A549 (cell line): Measurements from ENCODE around the gene MANSC1. TPM values are rescaled to one million over a fixed set of nuclear protein-coding genes. Genes with fewer than 3 reads are reported as not detected.

Experiments used
- ATAC-seq, 2 experiments: fragments of 200-7000 bp in 1 of 2; fragments of >200 bp in 1 of 2; cut with Nextera tagmentation in 1 of 2; cut with Tn5 transposase in 1 of 2; 3 replicates each; pipeline versions ENCODE4 v1.8.0 to v1.9.1; 2018 to 2020; ENCODE audit warnings: mild to moderate bottlenecking in 1 of 2, moderate library complexity in 1 of 2
- CTCF ChIA-PET: fragments of 300-600 bp; sonication (Branson Sonifier 250); formaldehyde crosslinking; extraction: SDS; loops from one replicate; lab custom pipeline; 2021; ENCODE audit warnings: antibody characterized with exemption, inconsistent platforms; lab: Yijun Ruan, JAX
- POLR2A ChIA-PET: fragments of 350-600 bp; formaldehyde crosslinking; extraction: SDS; loops from one replicate; lab custom pipeline; 2021; ENCODE audit warnings: antibody characterized with exemption, inconsistent platforms; lab: Yijun Ruan, JAX
- DNase-seq, 2 experiments: peaks; one replicate each; pipeline versions ENCODE4 v3.0.0 to v3.0.0-alpha.2; 2011 to 2016; ENCODE audit warnings: low read depth in 1 of 2, low spot score in 1 of 2
- FAIRE-seq: peaks from 2 replicates; lab custom pipeline; 2011; peaks lifted over from hg19 to GRCh38; lab: Jason Lieb, UNC
- H3K27ac ChIP-seq, 2 experiments: fragments of >200 bp; sonication (Bioruptor Twin); formaldehyde crosslinking; 3 replicates each; pipeline ENCODE4 v1.5.1; 2016 to 2017
- H3K4me1 ChIP-seq: fragments of >200 bp; sonication (Bioruptor Twin); formaldehyde crosslinking; 3 replicates; pipeline ENCODE4 v1.6.1; 2016
- H3K4me2 ChIP-seq: fragments of >200 bp; sonication (Bioruptor Twin); formaldehyde crosslinking; 3 replicates; pipeline ENCODE4 v1.6.1; 2016
- H3K4me3 ChIP-seq: fragments of >200 bp; sonication (Bioruptor Twin); formaldehyde crosslinking; 3 replicates; pipeline ENCODE4 v1.5.1; 2016
- H3K9me3 ChIP-seq: fragments of >200 bp; sonication (Bioruptor Twin); formaldehyde crosslinking; 3 replicates; pipeline ENCODE4 v1.6.1; 2016
- EP300 ChIP-seq, 2 experiments: fragments of >200 bp; sonication (Bioruptor Twin); formaldehyde crosslinking; IDR thresholded peaks; 2 replicates in 1 of 2; 3 replicates in 1 of 2; pipeline ENCODE4 v1.6.1; 2016 to 2017
- FOSL2 ChIP-seq, 2 experiments: fragments of 450-650 bp in 1 of 2; fragments of >200 bp in 1 of 2; sonication (Bioruptor Twin) in 1 of 2; formaldehyde crosslinking; IDR thresholded peaks; 2 replicates each; pipeline versions ENCODE4 v1.5.0 to v1.6.1; 2016 to 2020; ENCODE audit warnings: mild to moderate bottlenecking in 1 of 2, moderate library complexity in 1 of 2
- GATA3 ChIP-seq: IDR thresholded peaks from 2 replicates; pipeline ENCODE4 v1.6.1; 2012; ENCODE audit warnings: borderline replicate concordance
- HOXA7 ChIP-seq: fragments of 250-450 bp; sonication (Bioruptor Pico); IDR thresholded peaks from 2 replicates; pipeline ENCODE4 v1.5.0; 2020; ENCODE audit warnings: mild to moderate bottlenecking, moderate library complexity
- HOXB13 ChIP-seq: fragments of 250-450 bp; sonication (Bioruptor Pico); IDR thresholded peaks from 2 replicates; pipeline ENCODE4 v1.5.0; 2020; ENCODE audit warnings: low read depth, mild to moderate bottlenecking, moderate library complexity
- KDM5A ChIP-seq: fragments of 200-600 bp; sonication (generic); IDR thresholded peaks from 2 replicates; pipeline ENCODE4 v1.6.1; 2016; ENCODE audit warnings: antibody characterized with exemption, mild to moderate bottlenecking
- MAFK ChIP-seq: fragments of 450-650 bp; IDR thresholded peaks from 2 replicates; pipeline ENCODE4 v1.6.1; 2014; ENCODE audit not compliant: partially characterized antibody
- NFE2L2 ChIP-seq: fragments of 150-350 bp; conservative IDR thresholded peaks from 2 replicates; pipeline ENCODE4 v1.6.1; 2014; ENCODE audit warnings: low read length
- RAD21 ChIP-seq, 2 experiments: fragments of >200 bp in 1 of 2; sonication (Bioruptor Twin) in 1 of 2; formaldehyde crosslinking in 1 of 2; IDR thresholded peaks in 1 of 2; conservative IDR thresholded peaks in 1 of 2; 2 replicates in 1 of 2; 3 replicates in 1 of 2; pipeline ENCODE4 v1.6.1; 2012 to 2018; ENCODE audit warnings: inconsistent platforms in 1 of 2
- RCOR1 ChIP-seq: fragments of 150-350 bp; IDR thresholded peaks from 2 replicates; pipeline ENCODE4 v1.6.1; 2014; ENCODE audit warnings: antibody characterized with exemption, low read length, low read depth
- TFCP2L1 ChIP-seq: fragments of 250-450 bp; sonication (Bioruptor Pico); IDR thresholded peaks from 2 replicates; pipeline ENCODE4 v1.5.0; 2021; ENCODE audit warnings: mild to moderate bottlenecking
- ZFP36 ChIP-seq: fragments of 450-650 bp; IDR thresholded peaks from 2 replicates; pipeline ENCODE4 v1.6.1; 2014; ENCODE audit warnings: borderline replicate concordance; ENCODE audit not compliant: partially characterized antibody
- ZNF302 ChIP-seq: fragments of 250-450 bp; sonication (Bioruptor Pico); IDR thresholded peaks from 2 replicates; pipeline ENCODE4 v1.9.0; 2021; ENCODE audit warnings: inconsistent platforms, mild to moderate bottlenecking, moderate library complexity
- WGBS: methylation state at CpG from one replicate; pipeline ENCODE4 v1.1.6; 2017; ENCODE audit errors: missing lambda C conversion rate; 5-methylcytosine and 5-hydroxymethylcytosine counted together
- polyA plus RNA-seq, 4 experiments: library from polyadenylated mRNA; depleted of rRNA in 3 of 4; stranded (reverse); fragments of >200 nt; fragmentation: RNase III in 1 of 4; extraction: RNeasy Plus Mini Kit Qiagen cat#74134 plus additional on column Dnase treatment in 1 of 4; gene quantifications; 2 replicates in 3 of 4; 3 replicates in 1 of 4; pipeline ENCODE4 v1.2.3, GENCODE V29; 2011 to 2017
- small RNA-seq, 6 experiments: library from RNA; depleted of rRNA; stranded (forward); fragments of <200 nt; gene quantifications; one replicate each; pipeline ENCODE3, GENCODE V24; 2012
- TF ChIP-seq, protein P1 (sequence below): fragments of >200 bp; sonication (Bioruptor Twin); formaldehyde crosslinking; IDR thresholded peaks from 3 replicates; pipeline ENCODE4 v1.5.1; 2016
- TF ChIP-seq, protein P2 (sequence below): fragments of 450-650 bp; IDR thresholded peaks from 2 replicates; pipeline ENCODE4 v1.6.1; 2014; ENCODE audit warnings: antibody characterized with exemption

Gene MANSC1
- polyA plus RNA-seq, 2 of the 4 experiments (the other 2 are of a cell fraction) = 3.7 to 3.9 TPM

DNA sequence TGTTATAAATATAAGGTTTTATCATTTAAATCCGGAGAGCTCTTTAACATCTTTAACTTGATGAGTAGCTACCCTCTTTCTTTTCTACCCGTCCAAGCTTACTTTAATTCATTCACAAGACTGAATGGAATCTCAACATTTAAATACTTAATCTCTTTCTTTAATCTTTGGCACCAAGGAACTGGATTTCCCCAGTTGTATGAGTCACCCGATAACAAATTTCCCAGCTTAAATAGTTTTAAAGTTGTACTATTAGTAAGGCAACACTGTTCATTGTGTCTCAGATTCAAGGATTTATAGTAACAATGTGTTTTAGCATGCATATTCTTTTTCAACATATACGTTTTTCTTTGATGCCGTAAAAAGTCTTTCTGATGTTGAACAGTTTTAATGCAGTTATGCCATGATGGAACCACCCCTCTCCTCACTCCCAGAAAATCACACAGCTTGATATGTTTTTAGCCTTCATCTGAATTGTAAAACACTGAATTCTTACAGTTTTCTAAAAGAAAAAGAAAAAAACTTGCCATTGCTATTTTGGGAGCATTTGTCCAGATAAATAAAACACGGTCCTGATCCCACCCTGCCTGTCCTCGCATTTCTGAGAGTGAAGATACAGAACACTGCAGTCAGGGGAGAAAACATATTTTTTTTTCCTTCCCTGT, 67.1 kb downstream of the MANSC1 start:
- TF ChIP-seq ZNF302 (CRISPR knock-in tag) = no peak
- no peak for TF ChIP-seq FOSL2 (IDR thresholded peaks at IDR 0.05)
- peak; percentile 81 for TF ChIP-seq FOSL2 (CRISPR knock-in tag; IDR thresholded peaks at IDR 0.05)
- peak; percentile 75; the same call in 1 of the 2 replicates for TF ChIP-seq GATA3
- Histone ChIP-seq H3K9me3 (no peaks in the 10 kb centered on the region), H3K27ac (peak overlapping the region; percentile 37 to 62; a peak in 3 of 6 replicates), H3K4me2 (peak overlapping the region; percentile 41), H3K4me3 (no peak overlapping the region), H3K4me1 (peaks cover 19% of the 10 kb centered on the region)
- FAIRE-seq = no peak
- ATAC-seq = peak in 1 of 2 experiments; percentile 41; a peak in 3 of 6 replicates
- 36% methylated on average over 7 of the region's 7 CpGs for WGBS
- DNase-seq = no peak
- ChIA-PET CTCF (no interaction called here), POLR2A (interaction anchor here (1.2 to 1.7 kb wide), 2 partner anchors 15 to 16 kb away, joined by 3 to 9 read pairs; partner anchors contain the start of gene LRP6)

DNA sequence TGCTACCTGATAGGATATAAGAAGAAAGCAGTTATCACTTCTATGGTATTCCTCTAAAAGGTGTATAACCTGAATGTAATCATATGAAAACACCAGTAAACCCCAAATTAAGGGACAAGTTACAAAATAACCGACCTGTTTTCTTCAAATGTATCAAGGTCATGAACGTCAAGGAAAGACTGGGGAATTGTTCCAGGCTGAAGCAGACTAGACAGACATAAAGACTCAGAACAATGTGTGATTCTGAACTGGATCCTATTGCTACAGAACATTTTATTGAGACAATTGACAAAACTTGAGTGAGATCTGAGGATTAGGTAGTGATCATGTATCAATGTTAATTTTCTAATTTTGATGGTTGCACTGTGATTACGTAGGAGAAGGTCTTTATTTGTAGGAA, 67.8 kb downstream of the MANSC1 start:
- ATAC-seq = no peak
- POLR2A ChIA-PET = interaction anchor here (1.2 to 1.7 kb wide), 2 partner anchors 14 to 16 kb away, joined by 3 to 9 read pairs; partner anchors contain the start of gene LRP6
- peaks cover 19% of the 10 kb centered on the region for H3K4me1 ChIP-seq
- no peaks in the 10 kb centered on the region for H3K9me3 ChIP-seq
- H3K4me3 ChIP-seq = no peak overlapping the region
- 73% methylated on average over 3 of the region's 3 CpGs for WGBS
- FAIRE-seq = no peak
- peak overlapping the region; percentile 41 for H3K4me2 ChIP-seq
- TF ChIP-seq EP300 (IDR thresholded peaks at IDR 0.05) (no peak), HOXA7 (CRISPR knock-in tag) (no peak), ZFP36 (no peak), KDM5A (no peak), MAFK (no peak)
- CTCF ChIA-PET = no interaction called here
- peak overlapping the region in 1 of 2 experiments; percentile 5; a peak in 1 of 6 replicates for H3K27ac ChIP-seq
- no peak for DNase-seq

DNA sequence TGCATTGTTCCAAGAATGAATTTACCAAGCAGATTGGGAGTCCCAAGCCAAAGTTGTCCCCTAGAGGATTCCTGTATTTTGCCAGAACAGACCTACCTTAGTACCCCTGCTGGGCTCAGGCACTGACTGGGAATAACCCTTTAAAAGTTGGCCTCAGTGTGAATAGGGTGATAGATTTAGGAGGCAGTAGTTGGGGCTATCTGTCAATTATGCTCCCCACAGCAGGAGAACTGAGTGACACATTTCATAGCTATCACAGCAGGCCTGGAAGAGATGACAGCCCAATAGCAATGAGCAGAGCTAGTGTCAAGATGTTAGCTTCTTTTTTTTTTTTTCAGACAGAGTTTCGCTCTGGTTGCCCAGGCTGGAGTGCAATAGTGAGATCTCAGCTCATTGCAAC, 68.9 kb downstream of the MANSC1 start:
- Histone ChIP-seq H3K4me2 (no peak overlapping the region), H3K4me3 (no peak overlapping the region), H3K27ac (no peak overlapping the region), H3K4me1 (peaks cover 19% of the 10 kb centered on the region), H3K9me3 (peaks cover 6% of the 10 kb centered on the region; the same call in 1 of the 3 replicates)
- ATAC-seq (no peak), FAIRE-seq (no peak), DNase-seq (no peak)
- ChIA-PET CTCF (interaction anchor here (0.8 kb wide), 1 partner anchor 96 kb away, joined by 4 read pairs; no protein-coding TSS in a partner anchor), POLR2A (no interaction called here)
- TF ChIP-seq, protein P1, sequence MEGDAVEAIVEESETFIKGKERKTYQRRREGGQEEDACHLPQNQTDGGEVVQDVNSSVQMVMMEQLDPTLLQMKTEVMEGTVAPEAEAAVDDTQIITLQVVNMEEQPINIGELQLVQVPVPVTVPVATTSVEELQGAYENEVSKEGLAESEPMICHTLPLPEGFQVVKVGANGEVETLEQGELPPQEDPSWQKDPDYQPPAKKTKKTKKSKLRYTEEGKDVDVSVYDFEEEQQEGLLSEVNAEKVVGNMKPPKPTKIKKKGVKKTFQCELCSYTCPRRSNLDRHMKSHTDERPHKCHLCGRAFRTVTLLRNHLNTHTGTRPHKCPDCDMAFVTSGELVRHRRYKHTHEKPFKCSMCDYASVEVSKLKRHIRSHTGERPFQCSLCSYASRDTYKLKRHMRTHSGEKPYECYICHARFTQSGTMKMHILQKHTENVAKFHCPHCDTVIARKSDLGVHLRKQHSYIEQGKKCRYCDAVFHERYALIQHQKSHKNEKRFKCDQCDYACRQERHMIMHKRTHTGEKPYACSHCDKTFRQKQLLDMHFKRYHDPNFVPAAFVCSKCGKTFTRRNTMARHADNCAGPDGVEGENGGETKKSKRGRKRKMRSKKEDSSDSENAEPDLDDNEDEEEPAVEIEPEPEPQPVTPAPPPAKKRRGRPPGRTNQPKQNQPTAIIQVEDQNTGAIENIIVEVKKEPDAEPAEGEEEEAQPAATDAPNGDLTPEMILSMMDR = no peak
- TF ChIP-seq HOXB13 = no peak
- no peak for TF ChIP-seq RCOR1
- TF ChIP-seq NFE2L2 = no peak
- TF ChIP-seq, protein P2, sequence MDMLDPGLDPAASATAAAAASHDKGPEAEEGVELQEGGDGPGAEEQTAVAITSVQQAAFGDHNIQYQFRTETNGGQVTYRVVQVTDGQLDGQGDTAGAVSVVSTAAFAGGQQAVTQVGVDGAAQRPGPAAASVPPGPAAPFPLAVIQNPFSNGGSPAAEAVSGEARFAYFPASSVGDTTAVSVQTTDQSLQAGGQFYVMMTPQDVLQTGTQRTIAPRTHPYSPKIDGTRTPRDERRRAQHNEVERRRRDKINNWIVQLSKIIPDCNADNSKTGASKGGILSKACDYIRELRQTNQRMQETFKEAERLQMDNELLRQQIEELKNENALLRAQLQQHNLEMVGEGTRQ = no peak
- 100% methylated on average over 1 of the region's 1 CpG for WGBS

DNA sequence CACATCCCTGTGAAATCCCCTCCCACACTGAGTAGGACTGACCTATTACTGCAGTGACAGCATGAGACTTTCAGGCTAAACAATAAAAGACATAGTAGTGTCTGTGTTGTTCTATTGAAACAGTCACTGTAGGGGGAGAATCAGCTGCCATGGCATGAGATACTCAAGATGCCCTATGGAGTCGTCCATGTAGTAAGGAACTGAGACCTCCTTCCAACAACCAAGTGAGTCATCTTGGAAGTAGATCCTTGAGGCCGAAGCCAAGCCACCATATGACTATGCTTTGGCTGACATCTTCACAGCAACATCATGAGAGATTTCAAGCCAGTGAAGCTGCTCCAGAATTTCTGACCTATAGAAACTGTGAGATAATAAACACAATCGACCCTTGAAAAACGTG, 71.1 kb downstream of the MANSC1 start:
- Histone ChIP-seq H3K4me1 (peaks cover 19% of the 10 kb centered on the region), H3K4me3 (no peak overlapping the region), H3K4me2 (no peak overlapping the region), H3K27ac (no peak overlapping the region), H3K9me3 (peaks cover 6% of the 10 kb centered on the region; the same call in 1 of the 3 replicates)
- ATAC-seq = no peak; a peak in 1 of 6 replicates
- WGBS = 64% methylated on average over 4 of the region's 4 CpGs
- POLR2A ChIA-PET = no interaction called here
- CTCF ChIA-PET = interaction anchor here (1.1 to 1.7 kb wide), 2 partner anchors 49 to 55 kb away, joined by 3 to 7 read pairs; no protein-coding TSS in a partner anchor
- DNase-seq = no peak
- TF ChIP-seq TFCP2L1 (no peak), RCOR1 (no peak), RAD21 (conservative IDR thresholded peaks at IDR 0.05 in 1 of 2, IDR thresholded peaks at IDR 0.05 in 1 of 2) (no peak)
- FAIRE-seq = no peak

Small RNAs within 50 kb of the gene (small RNA-seq; reads per million reads assigned to genes)
- gene RNU6-318P = 0 reads per million in 6 experiments

Other genes with a start within 250 kb of the MANSC1 start
- 50.3 and 63.0 TPM in 2 replicates for gene LRP6, start 83.2 kb downstream of the MANSC1 start, polyA plus RNA-seq (2011; rRNA removed)
- gene LRP6, start 83.2 kb downstream of the MANSC1 start, polyA plus RNA-seq (2017; fragmentation: RNase III; extraction: RNeasy Plus Mini Kit Qiagen cat#74134 plus additional on column Dnase treatment) = 23.3 to 26.6 TPM (median 26.6 TPM) in 3 replicates
- gene BORCS5, start 6.8 kb upstream of the MANSC1 start, polyA plus RNA-seq (2011; rRNA removed) = 10.2 and 13.7 TPM in 2 replicates
- gene BORCS5, start 6.8 kb upstream of the MANSC1 start, polyA plus RNA-seq (2017; fragmentation: RNase III; extraction: RNeasy Plus Mini Kit Qiagen cat#74134 plus additional on column Dnase treatment) = 5.1 to 7.3 TPM (median 6.2 TPM) in 3 replicates
- gene DUSP16, start 212.6 kb upstream of the MANSC1 start, polyA plus RNA-seq (2011; rRNA removed) = 34.7 and 43.0 TPM in 2 replicates
- gene DUSP16, start 212.6 kb upstream of the MANSC1 start, polyA plus RNA-seq (2017; fragmentation: RNase III; extraction: RNeasy Plus Mini Kit Qiagen cat#74134 plus additional on column Dnase treatment) = 13.1 to 19.0 TPM (median 18.2 TPM) in 3 replicates